T-helper 1 cell treated with Interleukin-12 subunit alpha and Interleukin-12 subunit beta and Interleukin-4 antibody, amounts not matched to agents 30 ng/mL and 1 ng/mL, for 36 hours (primary cell): ENCODE results near the gene CENPH. TPM values are rescaled to one million over a fixed set of nuclear protein-coding genes. Genes with fewer than 3 reads are reported as not detected.
"Not testable (repeated sequence)": the region's sequence is repeated elsewhere in the genome, so short reads cannot be mapped to it uniquely, and the experiment has no call there.

Source experiments
- intact Hi-C: fragments of 100-400 bp; cut with micrococcal nuclease; formaldehyde crosslinking; loops from one replicate; pipeline ENCODE4 v1.15.1; 2024
- total RNA-seq: library from RNA; stranded (reverse); gene quantifications from 2 replicates; pipeline ENCODE4 v1.2.3, GENCODE V29; 2022

Gene CENPH, protein sequence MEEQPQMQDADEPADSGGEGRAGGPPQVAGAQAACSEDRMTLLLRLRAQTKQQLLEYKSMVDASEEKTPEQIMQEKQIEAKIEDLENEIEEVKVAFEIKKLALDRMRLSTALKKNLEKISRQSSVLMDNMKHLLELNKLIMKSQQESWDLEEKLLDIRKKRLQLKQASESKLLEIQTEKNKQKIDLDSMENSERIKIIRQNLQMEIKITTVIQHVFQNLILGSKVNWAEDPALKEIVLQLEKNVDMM
- total RNA-seq, result 18.5 and 19.6 TPM in 2 replicates

DNA sequence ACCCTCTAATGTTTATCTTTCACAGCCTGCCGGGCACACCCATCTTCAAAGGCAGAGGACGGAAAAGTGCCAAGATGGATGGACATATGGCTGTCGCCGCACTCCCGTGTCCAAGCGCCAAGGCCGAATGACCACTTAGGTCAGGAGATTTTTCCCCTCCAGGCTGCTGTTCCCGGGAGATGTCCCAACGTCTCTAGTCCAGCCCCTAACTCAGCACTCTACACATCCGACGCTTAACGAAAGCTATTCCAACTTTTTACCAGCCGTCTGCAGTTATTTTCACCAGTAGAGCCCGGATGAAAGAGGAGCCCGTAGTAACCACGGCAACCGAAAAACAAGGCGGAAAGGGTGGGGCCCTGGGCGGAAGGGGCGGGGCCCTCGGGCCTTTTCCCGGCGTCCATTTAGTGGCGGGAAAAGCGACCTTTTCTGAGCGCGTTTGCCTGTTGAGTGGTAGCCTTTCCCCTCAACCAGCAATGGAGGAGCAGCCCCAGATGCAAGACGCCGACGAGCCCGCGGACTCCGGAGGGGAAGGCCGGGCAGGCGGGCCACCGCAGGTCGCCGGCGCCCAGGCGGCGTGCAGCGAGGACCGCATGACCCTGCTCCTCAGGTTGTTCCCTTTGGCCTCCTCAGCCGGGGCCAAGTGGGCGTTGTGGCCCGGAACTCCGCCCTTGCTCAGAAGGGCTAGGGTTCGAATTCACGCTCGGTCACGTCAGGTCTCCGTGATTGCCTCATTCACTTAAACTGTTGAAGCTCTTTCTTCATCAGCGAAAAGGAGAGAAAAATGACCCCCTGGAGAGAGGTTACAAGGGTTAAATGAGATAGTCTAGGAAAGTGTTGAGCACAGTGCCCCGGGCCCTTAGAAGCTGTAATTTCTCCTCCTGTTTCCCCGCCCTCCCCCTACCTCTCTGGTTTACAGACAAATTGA is at the start of gene CENPH:
Gene CENPH (plus strand): TSS at position 422 of the 925 bp plus-strand sequence. CDS start 52 bp downstream, at position 474.
- intact Hi-C loops, result loop anchor here (1.0 kb wide), 8 partner anchors 22 to 755 kb away; partner anchors contain the start of genes AK6, CCNB1, CDK7 and RAD17

DNA sequence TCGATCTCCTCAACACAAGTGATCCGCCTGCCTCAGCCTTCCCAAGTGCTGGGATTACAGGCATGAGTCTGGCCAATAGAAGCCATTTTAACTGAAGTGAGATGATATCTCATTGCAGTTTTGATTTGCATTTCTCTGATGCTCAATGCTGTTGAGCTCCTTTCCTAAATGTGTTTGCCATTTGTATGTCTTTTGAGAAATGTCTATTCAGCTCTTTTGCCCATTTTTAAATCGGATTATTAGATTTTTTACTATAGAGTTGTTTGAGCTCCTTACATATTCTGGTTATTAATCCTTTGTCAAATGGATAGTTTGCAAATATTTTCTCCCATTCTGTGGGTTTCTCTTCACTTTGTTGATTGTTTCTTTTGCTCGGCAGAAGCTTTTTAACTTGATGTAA is 49.1 kb upstream of the CENPH start:
- intact Hi-C loops, result not testable (repeated sequence)

DNA sequence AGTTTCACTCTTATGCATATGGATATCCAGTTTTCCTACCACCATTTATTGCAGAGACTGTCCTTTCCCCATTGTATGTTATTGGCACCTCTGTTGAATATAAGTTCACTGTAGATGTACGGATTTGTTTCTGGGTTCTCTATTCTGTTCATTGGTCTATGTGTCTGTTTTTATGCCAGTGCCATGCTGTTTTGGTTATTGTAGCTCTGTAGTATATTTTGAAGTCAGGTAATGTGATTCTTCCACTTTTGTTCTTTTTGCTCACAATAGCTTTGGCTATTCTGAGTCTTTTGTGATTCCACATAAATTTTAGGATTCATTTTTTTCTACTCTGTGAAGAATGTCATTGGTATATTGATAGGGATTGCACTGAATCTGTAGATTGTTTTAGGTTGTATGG is 48.6 kb upstream of the CENPH start:
- intact Hi-C loops, result no loop called here

DNA sequence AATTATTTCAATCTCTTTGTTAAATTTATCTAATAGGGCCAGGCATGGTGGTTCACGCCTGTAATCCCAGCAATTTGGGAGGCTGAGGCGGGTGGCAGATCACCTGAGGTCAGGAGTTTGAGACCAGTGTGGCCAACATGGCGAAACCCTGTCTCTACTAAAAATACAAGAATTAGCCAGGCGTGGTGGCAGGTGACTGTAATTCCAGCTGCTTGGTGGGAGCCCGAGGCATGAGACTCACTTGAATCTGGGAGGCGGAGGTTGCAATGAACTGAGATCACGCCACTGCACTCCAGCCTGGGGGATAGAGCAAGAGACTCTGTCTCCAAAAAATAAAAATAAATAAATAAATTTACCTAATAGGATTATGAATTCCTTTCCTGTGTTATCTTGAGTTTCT is 40.8 kb upstream of the CENPH start:
- intact Hi-C loops, result not testable (repeated sequence)

DNA sequence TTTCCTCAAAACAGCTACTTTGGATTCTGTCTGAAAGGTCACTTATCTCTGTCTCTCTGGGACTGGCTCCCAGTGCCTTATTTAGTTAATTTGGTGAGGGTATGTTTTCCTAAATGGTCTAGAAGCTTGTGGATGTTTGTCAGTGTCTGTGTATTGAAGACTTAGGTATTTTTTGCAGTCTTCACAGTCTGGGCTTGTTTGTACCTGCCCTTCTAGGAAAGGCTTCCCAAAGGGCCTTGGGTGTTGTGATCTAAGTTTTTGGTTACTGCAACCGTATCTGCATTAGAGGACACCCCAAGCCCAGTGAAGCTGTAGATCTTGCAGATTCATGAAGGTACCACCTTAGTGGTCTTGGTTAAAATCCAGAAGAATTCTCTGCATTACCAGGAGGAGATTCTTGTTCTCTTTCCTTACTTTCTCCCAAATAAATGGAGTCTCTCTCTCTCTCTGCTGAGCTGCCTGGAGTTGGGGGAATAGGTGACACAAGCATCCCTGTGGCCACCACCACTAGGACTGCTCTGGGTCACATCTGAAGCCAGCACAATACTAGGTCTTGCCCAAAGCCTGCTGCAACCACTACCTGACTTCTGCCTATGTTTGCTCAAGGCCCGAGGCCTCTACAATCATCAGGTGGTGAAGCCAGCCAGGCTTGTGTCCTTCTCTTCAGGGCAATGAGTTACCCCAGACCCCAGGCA is 40.3 kb upstream of the CENPH start:
- intact Hi-C loops, result no loop called here

DNA sequence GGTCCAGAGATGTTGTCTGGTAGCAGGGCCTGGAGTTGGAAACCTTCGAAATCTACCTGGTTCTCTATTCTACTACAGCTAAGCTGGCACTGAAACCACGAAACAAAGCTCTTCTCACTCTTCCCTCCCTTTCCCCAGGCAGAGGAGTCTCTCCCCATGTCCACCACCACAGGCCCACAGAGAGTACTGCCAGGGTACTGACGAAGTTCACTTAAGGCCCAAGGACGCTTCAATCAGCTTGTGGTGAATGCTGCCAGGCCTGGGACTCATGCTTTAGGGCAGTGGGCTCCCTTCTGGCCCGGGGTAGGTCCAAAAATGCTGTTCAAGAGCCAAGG is 39.7 kb upstream of the CENPH start:
- intact Hi-C loops, result no loop called here

DNA sequence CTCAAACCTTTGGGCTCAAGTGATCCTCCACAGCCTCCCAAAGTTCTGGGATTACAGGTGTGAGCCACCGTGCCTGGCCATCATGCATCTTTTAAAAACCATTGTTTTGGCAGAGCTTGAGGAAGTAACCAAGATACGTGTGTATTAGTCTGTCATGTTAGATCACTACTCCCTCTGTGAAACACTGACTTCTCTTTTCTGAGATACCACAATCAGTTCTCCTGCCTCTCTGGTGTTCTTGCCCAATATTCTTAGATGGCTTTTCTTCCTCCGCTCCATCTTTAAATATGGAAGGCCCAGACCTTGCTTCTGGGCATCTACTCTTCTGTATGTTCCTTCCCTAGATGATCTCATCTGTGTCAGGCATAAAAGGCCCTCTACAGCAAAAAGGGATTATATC is 36.7 kb upstream of the CENPH start:
- intact Hi-C loops, result no loop called here

DNA sequence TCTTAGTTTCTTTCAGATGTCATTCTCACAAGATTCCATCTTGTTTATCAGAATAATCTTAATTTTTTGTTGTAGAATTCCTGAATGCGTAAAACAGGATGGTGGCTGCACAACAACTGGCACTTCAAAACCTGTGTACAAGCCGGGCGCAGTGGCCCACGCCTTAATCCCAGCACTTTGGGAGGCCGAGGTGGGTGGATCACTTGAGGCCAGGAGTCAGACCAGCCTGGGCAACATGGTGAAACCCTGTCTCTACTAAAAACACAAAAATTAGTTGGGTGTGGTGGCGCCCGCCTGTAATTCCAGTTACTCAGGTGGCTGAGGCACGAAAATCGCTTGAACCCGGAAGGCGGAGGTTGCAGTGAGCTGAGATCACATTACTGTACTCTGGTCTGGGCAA is 32.9 kb upstream of the CENPH start:
- intact Hi-C loops, result no loop called here

DNA sequence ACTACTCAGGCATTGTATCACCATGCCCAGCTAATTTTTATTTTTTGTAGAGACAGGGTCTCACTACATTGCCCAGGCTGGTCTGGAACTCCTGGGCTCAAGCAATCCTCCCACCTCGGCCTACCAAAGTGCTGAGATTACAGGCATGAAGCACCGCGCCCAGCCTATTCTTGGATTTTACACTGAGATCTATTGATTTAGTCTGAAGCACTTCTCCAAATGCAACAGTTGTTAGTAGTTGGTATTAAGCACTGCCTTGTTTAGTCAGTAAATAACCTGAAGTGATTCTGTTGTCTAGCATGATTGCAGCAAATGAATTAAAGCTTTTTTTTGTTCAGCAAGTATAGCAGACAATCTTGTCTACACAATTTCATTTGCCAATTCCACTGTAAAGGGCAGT is 31.3 kb upstream of the CENPH start:
- intact Hi-C loops, result no loop called here

DNA sequence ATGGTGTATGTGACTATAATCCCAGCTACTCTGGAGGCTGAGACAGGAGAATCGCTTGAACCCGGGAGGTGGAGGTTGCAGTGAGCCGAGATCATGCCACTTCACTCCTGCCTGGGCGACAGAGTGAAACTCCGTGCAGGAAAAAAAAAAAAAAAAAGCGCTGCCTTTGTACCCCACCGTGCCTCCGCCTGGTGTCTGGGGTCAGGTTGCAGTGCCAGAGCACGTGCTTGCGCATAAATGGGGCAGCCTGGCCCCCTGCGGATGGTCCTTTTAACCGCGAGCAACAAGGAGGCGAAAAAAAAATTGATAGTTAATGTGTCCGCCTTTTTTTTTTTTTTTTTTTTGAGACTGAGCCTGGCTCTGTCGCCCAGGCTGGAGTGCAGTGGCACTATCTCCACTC is 28.7 kb upstream of the CENPH start:
- intact Hi-C loops, result no loop called here

DNA sequence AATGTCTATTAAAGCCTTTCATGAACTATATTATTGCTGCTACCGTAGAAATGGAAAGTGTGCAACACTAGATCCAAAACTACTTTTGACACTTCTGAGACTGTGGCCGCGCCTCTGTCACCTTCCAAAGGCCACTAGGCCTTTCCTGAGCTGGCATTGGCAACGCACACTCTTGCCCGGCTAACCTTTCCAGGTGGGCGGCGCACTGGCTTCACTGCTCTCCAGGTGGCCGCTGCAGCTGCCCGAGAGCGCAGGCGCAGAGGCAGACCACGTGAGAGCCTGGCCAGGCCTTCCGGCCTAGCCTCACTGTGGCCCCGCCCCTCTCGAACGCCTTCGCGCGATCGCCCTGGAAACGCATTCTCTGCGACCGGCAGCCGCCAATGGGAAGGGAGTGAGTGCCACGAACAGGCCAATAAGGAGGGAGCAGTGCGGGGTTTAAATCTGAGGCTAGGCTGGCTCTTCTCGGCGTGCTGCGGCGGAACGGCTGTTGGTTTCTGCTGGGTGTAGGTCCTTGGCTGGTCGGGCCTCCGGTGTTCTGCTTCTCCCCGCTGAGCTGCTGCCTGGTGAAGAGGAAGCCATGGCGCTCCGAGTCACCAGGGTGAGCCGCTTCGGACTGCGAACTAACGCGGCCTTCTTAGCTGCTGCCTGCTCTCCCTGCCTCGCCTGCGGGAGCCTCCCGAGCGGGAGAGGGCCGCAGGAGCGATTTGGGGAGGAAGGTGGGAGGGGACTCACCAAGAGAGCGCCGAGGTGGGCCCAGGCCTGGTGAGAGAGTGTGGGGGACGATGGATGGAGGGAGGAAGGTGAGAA is 22.5 kb upstream of the CENPH start, which contains the start of gene CCNB1:
Gene CCNB1 (plus strand): TSS at position 465 of the 807 bp plus-strand sequence. CDS start 113 bp downstream, at position 578.
- intact Hi-C loops, result loop anchor here (1.0 to 5.0 kb wide), 9 partner anchors 8 to 950 kb away; partner anchors contain the start of genes AK6, CDK7, CENPH and PIK3R1

DNA sequence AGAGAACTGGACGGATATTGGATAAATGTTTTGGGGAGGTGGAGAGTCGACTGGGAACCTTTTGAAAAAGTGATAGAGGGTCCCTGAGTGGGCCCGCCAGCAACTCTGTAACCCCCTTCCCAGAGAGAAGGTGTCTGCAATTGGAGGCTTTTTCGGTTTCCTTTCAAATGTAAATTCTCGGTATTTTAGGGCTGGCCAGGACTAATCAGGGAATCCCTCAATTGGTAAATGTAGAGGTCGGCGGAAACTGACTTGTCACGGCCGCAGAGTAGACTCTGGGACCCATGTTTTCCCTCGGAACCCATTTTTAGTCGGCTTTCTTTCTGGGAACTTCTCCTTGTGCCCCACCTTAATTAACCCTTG is 21.9 kb upstream of the CENPH start:
- intact Hi-C loops, result loop anchor here (1.0 to 5.0 kb wide), 8 partner anchors 8 to 950 kb away; partner anchors contain the start of genes CDK7, CENPH and PIK3R1

DNA sequence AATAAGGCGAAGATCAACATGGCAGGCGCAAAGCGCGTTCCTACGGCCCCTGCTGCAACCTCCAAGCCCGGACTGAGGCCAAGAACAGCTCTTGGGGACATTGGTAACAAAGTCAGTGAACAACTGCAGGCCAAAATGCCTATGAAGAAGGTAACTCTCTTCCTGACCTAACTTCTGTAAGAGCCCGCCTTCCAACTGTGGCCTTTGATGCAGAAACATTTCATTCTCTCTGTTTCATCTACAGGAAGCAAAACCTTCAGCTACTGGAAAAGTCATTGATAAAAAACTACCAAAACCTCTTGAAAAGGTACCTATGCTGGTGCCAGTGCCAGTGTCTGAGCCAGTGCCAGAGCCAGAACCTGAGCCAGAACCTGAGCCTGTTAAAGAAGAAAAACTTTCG is 21.5 kb upstream of the CENPH start:
- intact Hi-C loops, result loop anchor here (1.0 to 5.0 kb wide), 8 partner anchors 7 to 951 kb away; partner anchors contain the start of genes CDK7, CENPH and PIK3R1

DNA sequence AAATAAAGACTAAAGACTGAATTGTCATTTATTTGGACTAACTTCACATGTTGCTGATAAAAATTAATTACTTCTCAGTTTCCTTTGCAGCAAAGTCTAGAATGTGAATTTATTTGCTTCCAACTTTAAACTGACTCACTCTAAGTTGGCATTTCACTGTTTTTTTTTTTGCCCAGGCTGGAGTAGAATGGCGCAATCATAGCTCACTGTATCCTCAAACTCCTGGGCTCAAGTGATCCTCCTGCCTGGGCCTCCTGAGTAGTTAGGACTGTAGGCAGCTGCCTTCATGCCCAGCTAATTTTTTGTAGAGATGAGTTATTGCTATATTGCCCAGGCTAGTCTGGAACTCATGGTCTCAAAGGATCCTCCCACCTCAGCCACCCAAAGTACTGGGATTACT is 18.9 kb upstream of the CENPH start:
- intact Hi-C loops, result no loop called here

DNA sequence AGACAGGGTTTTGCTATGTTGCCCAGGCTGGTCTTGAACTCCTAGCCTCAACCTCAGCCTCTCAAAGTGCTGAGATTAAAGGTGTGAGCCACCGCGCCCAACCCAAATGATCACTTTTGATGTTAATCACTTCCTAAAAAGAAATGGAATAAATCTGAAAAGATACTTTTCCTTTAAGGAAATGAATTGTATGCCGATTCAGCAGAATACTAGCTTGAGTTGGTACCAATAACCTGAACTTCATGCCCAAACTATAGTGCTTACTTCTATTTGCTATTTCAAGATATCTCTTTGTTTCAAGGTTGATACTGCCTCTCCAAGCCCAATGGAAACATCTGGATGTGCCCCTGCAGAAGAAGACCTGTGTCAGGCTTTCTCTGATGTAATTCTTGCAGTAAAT is 18.4 kb upstream of the CENPH start:
- intact Hi-C loops, result no loop called here

DNA sequence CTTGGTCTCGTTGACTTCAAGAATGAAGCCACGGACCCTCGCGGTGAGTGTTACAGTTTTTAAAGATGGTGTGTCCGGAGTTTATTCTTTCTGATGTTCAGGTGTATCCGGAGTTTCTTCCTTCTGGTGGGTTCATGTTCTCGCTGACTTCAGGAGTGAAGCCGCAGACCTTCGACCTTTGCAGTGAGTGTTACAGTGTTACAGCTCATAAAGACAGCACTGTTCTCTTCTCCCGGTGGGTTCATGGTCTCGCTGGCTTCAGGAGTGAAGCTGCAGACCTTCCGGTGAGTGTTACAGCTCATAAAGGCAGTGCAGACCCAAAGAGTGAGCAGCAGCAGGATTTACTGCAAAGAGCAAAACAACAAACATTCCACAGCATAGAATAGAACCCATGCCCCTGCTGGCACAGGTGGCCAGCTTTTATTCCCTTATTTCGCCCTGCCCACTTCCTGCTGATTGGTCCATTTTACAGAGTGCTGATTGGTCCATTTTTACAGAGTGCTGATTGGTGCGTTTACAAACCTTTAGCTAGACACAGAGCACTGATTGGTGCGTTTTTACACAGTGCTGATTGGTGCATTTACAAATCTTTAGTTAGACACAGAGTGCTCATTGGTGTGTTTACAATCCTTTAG is 7.6 kb upstream of the CENPH start:
- intact Hi-C loops, result not testable (repeated sequence)

DNA sequence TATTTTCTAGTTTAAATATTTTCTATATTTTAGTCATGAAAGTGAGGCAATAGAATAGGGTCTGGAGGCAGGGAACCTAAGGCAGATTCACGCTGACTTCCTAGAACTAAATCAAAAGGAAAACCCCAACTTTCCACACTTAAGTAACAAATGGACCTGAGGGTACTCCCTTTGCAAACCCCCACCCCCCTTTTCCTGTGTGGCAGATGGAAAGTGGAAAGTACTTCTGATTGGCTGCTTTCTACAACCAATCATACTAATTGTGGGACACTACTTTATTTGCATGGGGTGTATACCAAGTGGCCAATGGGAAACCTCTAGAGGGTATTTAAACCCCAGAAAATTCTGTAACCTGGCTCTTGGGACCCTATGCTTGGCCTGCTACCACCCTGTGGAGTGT is 4.8 kb upstream of the CENPH start:
- intact Hi-C loops, result no loop called here

DNA sequence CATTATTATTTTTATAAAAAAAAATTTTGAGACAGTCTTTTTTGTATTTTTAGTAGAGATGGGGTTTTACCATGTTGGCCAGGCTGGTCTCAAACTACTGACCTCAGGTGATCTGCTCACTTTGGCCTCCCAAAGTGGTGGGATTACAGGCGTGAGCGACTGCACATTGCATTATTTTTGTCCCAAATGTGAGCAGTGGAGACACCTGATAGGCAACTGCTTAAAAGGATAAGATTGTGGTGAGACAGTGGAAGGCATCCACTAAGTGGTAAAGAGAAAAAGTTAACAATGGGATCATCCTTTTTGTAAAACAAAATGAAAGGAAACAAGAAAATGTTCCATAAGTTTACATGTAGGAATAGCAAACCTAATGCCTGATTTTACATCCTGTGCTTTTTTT is 2.0 kb upstream of the CENPH start:
- intact Hi-C loops, result no loop called here

DNA sequence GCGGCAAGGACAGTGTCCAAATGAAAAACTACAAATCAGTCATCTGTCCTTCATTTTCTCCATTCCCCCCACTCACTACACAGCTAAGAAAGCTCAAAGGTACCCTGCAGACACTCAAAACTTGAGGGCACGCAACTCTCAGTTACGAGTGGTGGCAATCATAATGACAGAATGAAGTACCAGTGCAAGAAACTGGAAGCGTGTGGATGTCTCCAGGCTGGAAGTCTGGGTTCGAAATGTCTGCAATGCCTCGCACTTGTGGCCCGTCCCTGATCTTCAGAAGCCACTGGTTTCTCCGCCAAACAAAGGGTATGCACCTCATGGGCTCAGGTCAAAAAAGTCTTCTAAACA is 597 bp upstream of the CENPH start:
- intact Hi-C loops, result loop anchor here (1.0 kb wide), 8 partner anchors 21 to 754 kb away; partner anchors contain the start of genes AK6, CCNB1, CDK7 and RAD17

DNA sequence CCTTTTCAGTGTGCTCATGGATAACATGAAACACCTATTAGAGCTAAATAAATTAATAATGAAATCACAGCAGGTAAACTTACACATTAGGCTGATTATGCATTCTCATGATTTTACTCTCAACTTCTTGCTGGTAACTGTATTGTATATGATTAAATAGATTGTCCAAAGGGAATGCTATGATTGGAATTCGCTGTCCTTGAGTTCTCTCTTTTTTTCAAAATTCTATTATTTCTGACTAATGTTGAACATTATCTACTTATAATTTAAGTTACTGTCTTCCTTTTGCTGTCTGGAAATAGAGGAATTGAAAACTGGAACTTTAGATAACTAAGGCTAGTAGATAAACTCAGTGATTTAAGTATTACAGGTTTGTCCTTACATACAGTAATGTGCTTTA is 13.1 kb downstream of the CENPH start:
- intact Hi-C loops, result no loop called here
